Ascending aorta (tissue), 2 donors: ENCODE measurements around the gene PFDN6. TPM values are rescaled to one million over a fixed set of nuclear protein-coding genes. Genes with fewer than 3 reads are reported as not detected.
"Not testable (repeated sequence)": the region's sequence is repeated elsewhere in the genome, so short reads cannot be mapped to it uniquely, and the experiment has no call there.

Source experiments
- DNase-seq, 2 donors: peaks; one replicate each; pipeline ENCODE4 v3.0.0-alpha.2; 2019; ENCODE audit warnings: low spot score in 2 of 2
- H3K27ac ChIP-seq, 2 donors: fragments of 200-600 bp; sonication (generic); one replicate each; pipeline ENCODE4 v1.5.1; 2016 to 2017; ENCODE audit warnings: mild to moderate bottlenecking in 1 of 2
- H3K27me3 ChIP-seq: fragments of 200-600 bp; sonication (generic); one replicate; pipeline ENCODE4 v1.5.1; 2017
- H3K36me3 ChIP-seq, 2 donors: fragments of 200-600 bp; sonication (generic); one replicate each; pipeline ENCODE4 v1.5.1; 2016
- H3K4me1 ChIP-seq, 2 donors: fragments of 200-600 bp; sonication (generic); one replicate each; pipeline ENCODE4 v1.5.1; 2016 to 2017; ENCODE audit warnings: mild to moderate bottlenecking in 1 of 2
- H3K4me3 ChIP-seq, 2 donors: fragments of 200-600 bp; sonication (generic); one replicate each; pipeline ENCODE4 v1.5.1; 2016 to 2017; ENCODE audit warnings: mild to moderate bottlenecking in 1 of 2
- H3K9me3 ChIP-seq, 2 donors: fragments of 200-600 bp; sonication (generic); one replicate each; pipeline ENCODE4 v1.5.1; 2016
- intact Hi-C: fragments of 100-400 bp; cut with DNase I; formaldehyde crosslinking; loops from one replicate; pipeline ENCODE4 v1.15.1; 2023
- total RNA-seq: library from RNA; depleted of rRNA; stranded (reverse); fragments of >200 nt; gene quantifications from one replicate; pipeline ENCODE4 v1.1.0, GENCODE V29; 2016
- TF ChIP-seq, protein P1 (sequence below), 3 experiments: fragments of 200-600 bp in 2 of 3; fragments of 450-650 bp in 1 of 3; sonication (generic) in 2 of 3; IDR thresholded peaks; one replicate each; pipeline ENCODE4 v1.5.1; 2016 to 2019; ENCODE audit warnings: antibody characterized with exemption in 3 of 3, mild to moderate bottlenecking in 1 of 3, moderate library complexity in 1 of 3

The PFDN6 gene
- total RNA-seq, 1 donor from 2014 or later, result 11.3 TPM

DNA sequence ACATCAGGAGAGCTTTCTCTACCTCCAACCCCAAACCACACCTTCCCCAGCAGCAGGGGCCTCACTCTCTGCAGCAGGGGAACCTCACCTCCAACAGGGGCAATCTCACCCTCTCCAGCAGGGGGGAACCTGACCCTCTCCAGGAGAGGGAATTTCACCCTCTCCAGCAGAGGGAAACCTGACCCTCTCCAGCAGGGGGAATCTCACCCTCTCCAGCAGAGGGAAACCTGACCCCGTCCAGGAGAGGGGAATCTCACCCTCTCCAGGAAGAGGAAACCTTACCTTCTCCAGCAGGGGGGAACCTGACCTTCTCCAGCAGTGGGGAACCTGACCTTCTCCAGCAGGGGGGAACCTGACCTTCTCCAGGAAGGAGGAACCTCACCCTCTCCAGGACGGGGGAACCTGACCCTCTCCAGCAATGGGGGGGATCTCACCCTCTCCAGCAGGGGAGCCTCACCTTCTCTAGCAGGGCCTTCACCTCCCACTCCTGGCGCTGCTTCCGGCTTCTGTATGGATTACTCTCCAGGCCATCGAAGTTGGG lies 9.4 kb upstream of the PFDN6 start:
- peaks cover 6 to 15% of the 10 kb centered on the region in 2 donors for H3K4me1 ChIP-seq
- peaks cover 13 to 48% of the 10 kb centered on the region in 2 donors for H3K36me3 ChIP-seq
- H3K27ac ChIP-seq, result no peak overlapping the region
- TF ChIP-seq, protein P1, sequence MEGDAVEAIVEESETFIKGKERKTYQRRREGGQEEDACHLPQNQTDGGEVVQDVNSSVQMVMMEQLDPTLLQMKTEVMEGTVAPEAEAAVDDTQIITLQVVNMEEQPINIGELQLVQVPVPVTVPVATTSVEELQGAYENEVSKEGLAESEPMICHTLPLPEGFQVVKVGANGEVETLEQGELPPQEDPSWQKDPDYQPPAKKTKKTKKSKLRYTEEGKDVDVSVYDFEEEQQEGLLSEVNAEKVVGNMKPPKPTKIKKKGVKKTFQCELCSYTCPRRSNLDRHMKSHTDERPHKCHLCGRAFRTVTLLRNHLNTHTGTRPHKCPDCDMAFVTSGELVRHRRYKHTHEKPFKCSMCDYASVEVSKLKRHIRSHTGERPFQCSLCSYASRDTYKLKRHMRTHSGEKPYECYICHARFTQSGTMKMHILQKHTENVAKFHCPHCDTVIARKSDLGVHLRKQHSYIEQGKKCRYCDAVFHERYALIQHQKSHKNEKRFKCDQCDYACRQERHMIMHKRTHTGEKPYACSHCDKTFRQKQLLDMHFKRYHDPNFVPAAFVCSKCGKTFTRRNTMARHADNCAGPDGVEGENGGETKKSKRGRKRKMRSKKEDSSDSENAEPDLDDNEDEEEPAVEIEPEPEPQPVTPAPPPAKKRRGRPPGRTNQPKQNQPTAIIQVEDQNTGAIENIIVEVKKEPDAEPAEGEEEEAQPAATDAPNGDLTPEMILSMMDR (IDR thresholded peaks at IDR 0.05), result peak in 1 of 3 experiments; percentile 24
- H3K4me3 ChIP-seq, result no peak overlapping the region
- intact Hi-C loops, result no loop called here
- no peaks in the 10 kb centered on the region for H3K27me3 ChIP-seq
- no peak for DNase-seq
- H3K9me3 ChIP-seq, result no peaks in the 10 kb centered on the region

DNA sequence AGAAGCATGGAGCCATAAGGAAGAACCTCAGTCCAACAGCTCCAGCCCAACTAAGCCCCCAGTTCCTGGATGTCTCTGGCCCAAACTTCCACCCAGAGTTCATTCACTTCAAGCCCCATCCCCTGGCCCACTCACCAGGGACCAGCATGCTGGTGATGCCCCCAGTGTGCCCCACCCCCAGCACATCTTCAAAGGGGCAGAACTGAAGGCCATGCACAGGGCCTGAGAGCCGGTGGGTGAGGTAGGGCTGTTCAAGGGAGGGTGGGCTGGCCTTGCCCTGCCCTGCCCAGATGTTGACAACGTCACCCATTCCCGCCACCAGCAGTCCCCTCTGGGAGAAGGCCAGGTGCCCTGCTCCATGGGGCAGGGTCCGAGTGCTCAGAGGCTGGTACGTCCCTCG lies 8.9 kb upstream of the PFDN6 start:
- no peaks in the 10 kb centered on the region for H3K27me3 ChIP-seq
- no peaks in the 10 kb centered on the region for H3K9me3 ChIP-seq
- H3K36me3 ChIP-seq, result peaks cover 13 to 48% of the 10 kb centered on the region in 2 donors
- H3K4me1 ChIP-seq, result peaks cover 6 to 15% of the 10 kb centered on the region in 2 donors
- DNase-seq, result no peak
- intact Hi-C loops, result no loop called here
- H3K27ac ChIP-seq, result no peak overlapping the region
- H3K4me3 ChIP-seq, result no peak overlapping the region
- TF ChIP-seq, protein P1 (IDR thresholded peaks at IDR 0.05), result no peak

DNA sequence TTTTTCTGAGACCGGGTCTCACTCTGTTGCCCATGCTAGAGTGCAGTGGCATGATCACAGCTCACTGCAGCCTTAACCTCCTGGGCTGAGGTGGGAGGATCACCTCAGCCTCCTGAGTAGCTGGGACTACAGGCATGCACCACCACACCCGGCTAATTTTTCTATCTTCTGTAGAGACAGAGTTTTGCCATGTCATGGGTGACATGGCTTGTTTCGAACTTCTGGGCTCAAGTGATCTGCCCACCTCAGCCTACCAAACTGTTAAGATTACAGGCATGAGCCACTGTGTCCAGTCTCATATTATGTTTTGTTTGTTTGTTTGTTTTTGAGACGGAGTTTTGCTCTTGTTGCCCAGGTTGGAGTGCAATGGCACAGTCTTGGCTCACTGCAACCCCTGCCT lies 4.2 kb upstream of the PFDN6 start:
- intact Hi-C loops, result not testable (repeated sequence)
- Histone ChIP-seq H3K36me3 (peaks cover 18 to 55% of the 10 kb centered on the region in 2 donors), H3K4me1 (peaks cover 3 to 15% of the 10 kb centered on the region in 2 donors)

DNA sequence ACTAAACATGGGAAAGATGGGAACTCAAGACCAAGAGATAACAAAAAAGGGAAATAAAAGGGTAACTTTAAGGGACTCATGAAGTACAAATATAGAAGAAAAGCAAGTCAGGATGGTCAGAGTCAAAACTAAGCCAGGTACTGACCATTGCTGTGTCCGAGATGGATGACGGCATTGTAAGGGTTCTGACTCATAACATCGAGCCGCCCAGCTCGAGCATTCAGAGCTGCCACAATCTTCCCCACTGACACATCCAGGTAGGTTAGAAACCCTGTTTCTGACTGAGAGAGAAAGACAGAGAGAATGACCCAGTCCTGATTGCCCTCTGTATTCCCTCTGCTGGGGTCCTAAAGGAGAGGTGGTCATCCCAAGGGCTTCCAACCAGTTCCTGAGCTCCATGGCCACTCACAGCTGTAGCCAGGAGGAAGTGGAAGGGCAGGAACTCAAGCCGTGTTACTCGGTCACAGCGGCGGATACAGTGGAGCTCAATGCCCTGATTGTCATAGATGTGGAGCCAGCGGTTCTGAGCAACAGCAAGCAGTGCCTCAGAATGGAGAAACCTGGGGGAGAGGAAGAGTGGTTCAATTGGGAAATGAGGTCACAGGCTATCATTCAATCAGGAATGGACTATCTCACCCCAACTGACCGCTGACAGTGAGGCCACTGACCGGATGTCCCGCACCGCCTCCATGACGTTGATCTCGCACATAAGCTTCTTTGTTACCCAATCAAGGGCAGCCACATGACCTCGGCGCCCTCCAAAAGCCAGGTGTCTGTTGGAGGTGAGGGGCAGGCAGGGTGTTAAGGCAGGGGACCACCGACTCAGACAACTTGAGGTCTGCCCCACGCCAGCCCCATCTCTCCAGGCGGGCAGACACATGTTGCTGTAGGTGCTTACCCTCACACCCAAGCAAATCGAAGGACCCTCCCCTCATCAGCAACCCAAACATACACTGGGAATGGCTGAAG lies 2.2 kb upstream of the PFDN6 start:
- Histone ChIP-seq H3K27me3 (no peaks in the 10 kb centered on the region), H3K9me3 (no peaks in the 10 kb centered on the region), H3K4me1 (peaks cover 3 to 20% of the 10 kb centered on the region in 2 donors), H3K27ac (no peak overlapping the region), H3K36me3 (peaks cover 23 to 61% of the 10 kb centered on the region in 2 donors), H3K4me3 (peak overlapping the region in 1 of 2 donors; percentile 79)
- TF ChIP-seq, protein P1 (IDR thresholded peaks at IDR 0.05), result no peak
- intact Hi-C loops, result no loop called here
- DNase-seq, result no peak

More for the DNA sequence above, 4.2 kb upstream of the PFDN6 start:
- H3K4me3 ChIP-seq, H3K9me3 ChIP-seq, H3K27ac ChIP-seq, H3K27me3 ChIP-seq, DNase-seq: not testable (repeated sequence)

DNA sequence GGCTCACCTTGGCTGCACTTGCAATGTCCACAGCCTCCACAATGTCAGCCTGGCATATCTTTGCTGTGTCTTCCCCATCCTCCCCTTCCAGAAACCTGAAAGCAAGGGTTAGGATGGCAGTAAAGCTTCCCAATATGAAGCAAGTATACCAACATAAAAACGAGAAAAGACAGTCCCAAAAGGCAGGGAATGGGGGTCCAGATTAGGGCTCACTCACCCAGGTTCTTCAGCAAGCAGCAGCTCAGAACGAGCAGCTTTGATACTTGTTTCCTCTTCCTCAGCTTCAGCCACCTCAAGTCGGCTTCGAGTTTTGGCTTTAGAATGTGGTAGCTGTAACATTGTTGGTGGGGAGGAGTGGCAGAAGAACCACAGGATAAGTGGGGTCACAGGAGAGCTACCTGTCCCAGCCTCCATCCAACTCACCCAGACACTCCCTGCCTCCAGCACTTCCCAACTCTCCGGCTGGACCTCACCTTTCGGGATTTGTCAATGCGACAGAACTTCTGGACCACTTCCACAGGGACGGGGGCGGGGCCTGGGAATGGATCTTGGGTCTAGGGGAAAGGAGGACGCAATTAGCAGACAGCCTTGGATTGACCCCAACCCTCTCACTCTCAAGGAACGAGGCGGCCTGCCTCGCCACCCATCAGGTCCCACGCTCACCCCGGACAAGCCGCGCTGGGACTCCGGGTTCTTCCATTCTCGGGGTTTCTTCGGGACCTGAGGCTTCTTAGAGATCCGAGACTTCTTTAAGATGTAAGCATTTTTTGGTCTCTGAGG lies 1.1 kb upstream of the PFDN6 start:
- Histone ChIP-seq H3K4me3 (peak overlapping the region; percentile 79 to 80), H3K27ac (peak overlapping the region; percentile 56 to 76), H3K36me3 (peaks cover 24 to 62% of the 10 kb centered on the region in 2 donors), H3K9me3 (no peaks in the 10 kb centered on the region), H3K27me3 (no peaks in the 10 kb centered on the region), H3K4me1 (peaks cover 3 to 20% of the 10 kb centered on the region in 2 donors)
- DNase-seq, result no peak
- TF ChIP-seq, protein P1 (IDR thresholded peaks at IDR 0.05), result no peak
- intact Hi-C loops, result loop anchor here (1.0 kb wide), 1 partner anchor 11 kb away; the partner anchor contains the start of gene B3GALT4
